ENCODE measurements around the gene LPP.

DNA sequence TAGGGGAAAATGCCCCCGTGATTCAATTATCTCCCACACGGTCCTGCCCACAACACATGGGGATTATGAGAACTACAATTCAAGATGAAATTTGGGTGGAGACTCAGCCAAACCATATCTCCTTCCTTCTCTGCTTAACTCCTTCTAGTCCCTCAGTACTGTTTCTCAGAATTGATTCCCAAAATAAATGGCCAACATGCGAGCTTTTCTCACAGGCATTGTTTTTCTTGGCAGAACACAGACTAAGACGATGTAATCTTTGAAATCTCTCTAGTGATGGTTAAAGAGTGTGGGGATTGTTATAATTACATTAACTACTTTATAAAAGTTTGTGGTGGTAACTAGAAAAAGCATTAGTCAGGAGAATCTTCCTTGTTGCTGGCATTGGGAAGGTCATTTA, 366.5 kb downstream of the LPP start:
- TF ChIP-seq, protein P1, sequence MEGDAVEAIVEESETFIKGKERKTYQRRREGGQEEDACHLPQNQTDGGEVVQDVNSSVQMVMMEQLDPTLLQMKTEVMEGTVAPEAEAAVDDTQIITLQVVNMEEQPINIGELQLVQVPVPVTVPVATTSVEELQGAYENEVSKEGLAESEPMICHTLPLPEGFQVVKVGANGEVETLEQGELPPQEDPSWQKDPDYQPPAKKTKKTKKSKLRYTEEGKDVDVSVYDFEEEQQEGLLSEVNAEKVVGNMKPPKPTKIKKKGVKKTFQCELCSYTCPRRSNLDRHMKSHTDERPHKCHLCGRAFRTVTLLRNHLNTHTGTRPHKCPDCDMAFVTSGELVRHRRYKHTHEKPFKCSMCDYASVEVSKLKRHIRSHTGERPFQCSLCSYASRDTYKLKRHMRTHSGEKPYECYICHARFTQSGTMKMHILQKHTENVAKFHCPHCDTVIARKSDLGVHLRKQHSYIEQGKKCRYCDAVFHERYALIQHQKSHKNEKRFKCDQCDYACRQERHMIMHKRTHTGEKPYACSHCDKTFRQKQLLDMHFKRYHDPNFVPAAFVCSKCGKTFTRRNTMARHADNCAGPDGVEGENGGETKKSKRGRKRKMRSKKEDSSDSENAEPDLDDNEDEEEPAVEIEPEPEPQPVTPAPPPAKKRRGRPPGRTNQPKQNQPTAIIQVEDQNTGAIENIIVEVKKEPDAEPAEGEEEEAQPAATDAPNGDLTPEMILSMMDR (IDR thresholded peaks at IDR 0.05), result no peak
- no peak for TF ChIP-seq ZFX (IDR thresholded peaks at IDR 0.05; ENCODE audit: borderline replicate concordance)

Data from 22Rv1 (cell line).